GM18858 (cell line): ENCODE results near the gene FBXO15.
A peak's percentile ranks its signal among the peaks of the same experiment; 100 is the strongest.

ENCODE experiments used
- ATAC-seq: cut with Tn5 transposase; IDR thresholded peaks from one replicate; pipeline ENCODE4 v1.9.1; 2021; ENCODE audit not compliant: unreplicated experiment

The FBXO15 gene

GRCh38 chr18:74154716-74155115 lies 7.1 kb upstream of the FBXO15 start:
- no peak for ATAC-seq

DNA sequence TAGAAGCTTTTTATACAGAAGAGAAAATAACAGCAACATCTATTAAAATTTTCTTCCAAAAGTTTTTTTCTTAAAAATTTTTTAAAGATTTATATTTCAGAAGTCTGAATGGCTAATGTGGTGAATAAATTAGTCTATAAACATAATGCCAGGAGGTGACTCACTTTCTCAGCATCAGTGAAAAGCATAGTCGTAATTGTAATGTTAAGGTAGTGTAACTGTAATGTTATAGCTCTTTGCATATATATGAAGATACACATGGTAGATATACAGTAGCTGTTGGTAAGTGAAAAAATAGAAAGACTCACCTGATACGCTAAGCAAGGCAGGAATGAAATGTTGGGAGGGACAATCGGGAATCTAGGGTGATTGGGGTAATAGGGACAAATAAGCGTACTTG lies 6.2 kb upstream of the FBXO15 start:
- ATAC-seq: no peak

GRCh38 chr18:74153377-74153776 lies 5.7 kb upstream of the FBXO15 start:
- ATAC-seq: no peak

DNA sequence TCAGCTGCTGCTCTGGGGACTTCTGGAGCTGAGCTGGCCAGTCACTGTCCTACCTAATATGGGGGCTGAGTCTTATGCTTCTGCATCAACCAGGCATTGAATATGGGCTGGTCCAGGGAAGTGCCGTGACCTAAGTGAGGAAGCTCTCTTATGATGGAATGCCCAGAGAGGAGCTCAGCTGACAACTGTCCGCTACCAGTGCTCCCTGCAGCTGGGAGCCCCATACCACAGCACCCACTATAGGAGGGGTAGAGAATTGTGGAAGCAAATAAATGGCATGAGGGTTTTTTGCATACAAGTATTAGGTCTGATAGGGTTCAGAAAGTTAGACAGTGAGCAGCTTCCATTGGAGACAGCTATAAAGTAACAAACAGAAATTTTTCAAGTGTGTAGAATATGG lies 5.2 kb upstream of the FBXO15 start:
- ATAC-seq: no peak

DNA sequence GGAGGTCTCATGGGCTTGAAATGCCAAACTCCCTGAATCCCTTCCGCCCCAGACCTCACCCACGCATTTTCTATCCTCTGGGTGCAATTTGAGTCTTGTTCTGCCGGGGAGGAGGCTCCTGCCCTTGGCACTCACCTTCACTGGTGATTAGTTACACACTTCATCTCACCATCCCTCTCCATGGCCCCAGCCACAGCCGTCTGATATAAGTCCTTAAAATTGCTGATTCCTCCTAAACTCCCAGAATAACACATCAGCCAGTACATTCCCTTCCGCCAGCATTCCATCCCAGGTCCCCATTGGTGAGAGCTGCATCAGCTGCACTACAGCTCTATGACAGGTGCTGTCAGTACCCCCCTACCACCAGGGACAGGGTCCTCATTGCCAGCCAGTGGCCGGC lies 4.6 kb upstream of the FBXO15 start:
- ATAC-seq: no peak

DNA sequence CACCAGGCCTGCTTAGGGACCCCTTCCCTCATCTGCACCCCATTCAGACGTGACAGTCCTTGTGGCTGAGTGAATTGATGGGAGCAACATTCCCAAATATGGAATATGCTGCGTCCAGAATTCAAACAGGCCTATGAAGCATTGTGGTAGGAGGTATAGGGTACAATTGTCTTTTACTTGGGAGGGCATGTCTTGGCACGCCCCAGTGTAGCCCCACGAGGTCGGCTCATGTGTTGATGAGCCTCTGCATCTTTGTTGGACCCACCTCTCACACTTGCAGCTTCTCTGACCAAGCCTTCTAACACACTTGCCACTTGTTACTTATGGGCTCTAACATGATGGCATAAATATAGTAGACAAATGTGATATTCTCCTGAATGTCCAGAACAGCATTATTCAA lies 2.2 kb upstream of the FBXO15 start:
- ATAC-seq: no peak

- ATAC-seq: peak; percentile 9
Observed at GRCh38 chr18:74148543-74149070, 973 bp upstream of the FBXO15 start.

DNA sequence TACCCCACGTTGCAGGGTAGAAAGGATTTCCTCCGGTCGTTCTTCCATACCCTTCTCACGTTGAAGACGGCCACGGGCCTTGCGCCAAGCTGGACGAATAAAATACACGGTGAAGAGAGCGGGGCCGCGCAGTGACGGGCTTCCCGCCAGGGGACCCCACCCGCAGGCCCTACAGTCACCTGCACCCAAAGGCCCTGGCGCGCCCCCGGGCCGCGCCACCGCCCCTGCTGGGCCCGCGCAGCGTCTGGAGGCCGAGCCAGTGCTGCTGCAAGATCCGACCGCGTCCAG lies 199 bp downstream of the FBXO15 start:
- ATAC-seq: no peak

GRCh38 chr18:74146756-74147155 lies 878 bp downstream of the FBXO15 start:
- no peak for ATAC-seq

- ATAC-seq: no peak
Observed at GRCh38 chr18:74142252-74142651, 5.4 kb downstream of the FBXO15 start.

- ATAC-seq: no peak
Observed at GRCh38 chr18:74141667-74142066, 6.0 kb downstream of the FBXO15 start.

DNA sequence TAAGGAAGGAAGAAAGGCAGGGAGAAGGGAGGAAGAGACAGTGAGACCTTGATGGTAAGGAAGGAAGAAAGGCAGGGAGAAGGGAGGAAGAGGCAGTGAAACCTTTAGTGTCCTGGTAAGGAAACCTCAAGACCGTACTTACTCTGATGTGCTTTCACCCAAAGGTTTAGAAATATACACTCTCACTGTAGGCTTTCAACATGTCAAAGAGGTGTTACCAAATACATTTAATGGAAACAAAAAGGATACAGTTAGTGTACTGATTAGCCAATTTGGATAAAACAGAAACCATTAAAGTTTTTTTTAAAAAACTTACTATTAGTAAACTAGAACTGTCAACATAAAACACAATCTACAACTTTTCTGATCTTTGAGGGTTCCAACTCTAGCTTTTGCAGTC lies 7.1 kb downstream of the FBXO15 start:
- no peak for ATAC-seq

- peak; percentile 50 for ATAC-seq
Observed at GRCh38 chr18:74139888-74140287, 7.7 kb downstream of the FBXO15 start.

DNA sequence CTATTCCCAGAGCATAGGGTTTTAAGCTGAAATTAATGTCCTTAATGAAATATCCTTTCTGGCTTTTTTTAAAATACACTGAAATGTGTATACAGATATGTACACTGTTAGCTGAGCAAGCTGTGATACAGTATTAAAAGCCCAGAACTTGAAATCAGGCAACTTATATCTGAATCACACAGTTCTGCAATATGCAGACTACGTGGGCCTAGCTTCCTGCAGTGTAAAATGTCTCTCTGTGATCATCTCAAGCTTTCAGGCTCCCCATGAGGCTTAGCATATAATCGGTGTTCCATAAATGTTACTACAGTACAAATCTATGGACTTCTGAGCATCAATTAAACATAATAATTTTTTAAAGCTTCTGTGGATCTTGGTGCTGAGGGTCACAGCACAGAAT lies 8.2 kb downstream of the FBXO15 start:
- ATAC-seq: no peak

- ATAC-seq: no peak
Observed at GRCh38 chr18:74137920-74138538, 9.6 kb downstream of the FBXO15 start.

DNA sequence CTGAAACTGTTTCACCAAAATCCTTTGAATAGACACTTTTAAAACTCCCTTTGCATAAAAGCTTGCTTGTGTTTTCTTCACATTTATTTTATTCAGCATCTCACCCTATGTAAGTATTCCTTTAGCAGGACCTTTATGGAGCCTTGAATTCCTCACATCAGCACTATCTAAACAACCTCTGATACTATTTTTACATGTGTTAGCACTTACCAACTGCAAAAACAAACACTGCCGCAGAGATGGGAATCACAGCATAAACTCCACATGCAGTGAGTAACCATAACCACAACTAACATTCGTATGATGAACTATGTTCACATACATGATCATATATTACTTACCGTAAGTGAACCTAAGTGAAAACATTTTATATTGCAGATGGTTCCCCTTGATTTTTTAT lies 15.4 kb downstream of the FBXO15 start:
- ATAC-seq: no peak

- no peak for ATAC-seq
Observed at GRCh38 chr18:74131124-74131523, 16.5 kb downstream of the FBXO15 start.

- ATAC-seq: no peak
Observed at GRCh38 chr18:74128159-74128558, 19.5 kb downstream of the FBXO15 start.

DNA sequence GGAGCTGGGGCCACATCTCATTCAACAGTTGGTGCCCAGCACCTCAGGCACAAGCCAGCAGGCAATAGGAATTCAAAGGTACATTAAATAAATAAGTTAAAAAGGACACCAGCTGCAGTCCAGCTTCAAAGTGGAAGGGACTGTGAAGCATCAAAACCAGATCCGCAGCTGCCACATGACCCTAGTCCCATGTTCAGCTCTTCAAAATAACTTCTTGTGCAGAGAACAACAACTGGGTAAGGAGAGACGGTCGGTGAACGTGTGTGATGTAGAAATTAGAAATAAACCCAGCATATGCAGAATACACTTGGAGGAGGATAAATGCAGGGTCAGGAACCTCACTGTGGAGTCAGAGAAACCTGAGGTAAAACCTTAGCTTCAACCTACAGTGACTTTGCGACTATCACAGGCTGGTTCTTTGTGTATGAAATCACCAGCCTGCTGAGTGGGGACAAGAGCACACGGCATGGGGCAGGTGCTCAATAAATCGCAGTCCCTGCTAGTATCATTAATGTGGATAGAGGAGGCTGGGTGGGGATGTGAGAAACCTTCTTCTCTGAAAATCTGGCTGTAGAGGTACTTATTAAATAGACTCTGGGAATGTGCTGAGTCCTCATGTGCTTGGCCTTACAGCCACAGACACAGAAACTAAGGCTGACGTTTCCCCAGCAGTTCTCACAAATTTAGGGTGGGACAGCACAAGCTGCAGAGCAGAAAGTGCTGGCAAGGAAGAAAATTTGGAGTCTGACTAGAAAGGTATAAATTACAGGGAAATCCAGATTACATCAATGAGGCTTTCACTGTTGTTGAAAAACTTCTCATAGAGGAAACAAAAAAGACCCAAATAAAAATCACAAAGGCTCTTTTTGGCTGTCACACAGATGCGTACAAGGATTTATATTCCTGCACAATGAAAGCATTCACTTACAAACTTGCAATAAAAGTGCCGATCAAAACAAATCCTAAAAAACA lies 20.7 kb downstream of the FBXO15 start:
- ATAC-seq: no peak

- ATAC-seq: no peak
Observed at GRCh38 chr18:74124642-74125041, 23.0 kb downstream of the FBXO15 start.

DNA sequence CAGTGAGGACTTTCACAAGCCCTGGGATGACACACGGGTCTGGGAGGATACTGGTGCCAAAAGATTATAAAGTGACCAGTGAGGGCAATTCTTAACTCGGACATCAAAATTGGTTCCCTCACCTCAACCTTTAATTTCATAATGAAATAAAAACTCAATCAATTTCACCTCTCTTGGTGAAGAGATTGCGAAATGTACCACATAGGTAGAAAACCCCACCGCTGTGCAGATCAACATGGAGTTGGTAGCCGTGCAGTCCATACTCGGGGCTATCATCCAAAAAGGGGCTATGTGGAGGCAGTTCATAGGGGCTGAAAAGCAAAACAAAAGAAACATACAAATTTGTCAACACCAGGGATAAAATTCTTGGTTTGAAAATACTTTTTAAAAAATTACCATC lies 24.4 kb downstream of the FBXO15 start:
- ATAC-seq: no peak
